Testis (tissue), 2 donors: ENCODE results near the gene PPP1R13B.

ENCODE experiments used
- POLR2A ChIP-seq: fragments of 450-650 bp; IDR thresholded peaks from one replicate; pipeline ENCODE4 v1.6.1; 2017; ENCODE audit warnings: antibody characterized with exemption, mild to moderate bottlenecking, moderate library complexity
- TF ChIP-seq, protein P1 (sequence below), 3 experiments: fragments of 450-650 bp in 2 of 3; fragments of 200-600 bp in 1 of 3; sonication (generic) in 1 of 3; IDR thresholded peaks; one replicate each; pipeline ENCODE4 v1.5.1; 2016 to 2019; ENCODE audit warnings: antibody characterized with exemption in 3 of 3, mild to moderate bottlenecking in 2 of 3, moderate library complexity in 1 of 3

DNA sequence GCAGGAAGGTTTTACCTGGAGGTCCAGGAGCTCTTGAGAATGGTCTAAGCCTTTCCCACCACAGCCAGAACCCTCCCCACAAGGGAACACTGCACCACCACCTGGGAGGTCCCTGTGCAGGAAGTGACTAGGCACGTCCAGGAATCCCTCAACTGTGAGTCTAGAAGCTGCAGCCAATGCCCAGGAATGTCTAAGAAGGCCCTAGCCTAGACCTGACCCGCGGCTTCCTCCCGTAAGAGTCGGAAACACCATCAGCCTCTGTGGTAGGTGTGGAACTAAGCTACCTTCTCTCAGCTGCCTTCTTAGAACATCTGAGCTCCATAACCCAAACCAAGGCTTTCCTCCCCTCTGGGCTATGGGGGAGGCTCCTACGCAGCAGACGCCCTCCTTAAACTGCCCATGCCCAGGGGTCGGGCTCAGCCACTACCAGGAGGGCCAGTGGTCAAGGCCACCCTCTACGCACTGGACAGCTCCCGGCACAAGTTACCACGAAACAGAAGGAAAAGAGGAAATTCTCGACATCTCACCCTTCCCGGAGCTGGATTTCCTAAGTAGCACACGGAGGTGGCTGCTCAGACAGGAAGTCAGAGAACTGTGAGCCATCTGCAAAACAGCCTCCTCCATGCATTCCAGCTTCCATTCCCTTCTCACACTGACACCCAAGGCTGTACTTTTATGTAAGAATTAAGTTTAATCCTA lies 106.2 kb downstream of the PPP1R13B start:
- TF ChIP-seq, protein P1, sequence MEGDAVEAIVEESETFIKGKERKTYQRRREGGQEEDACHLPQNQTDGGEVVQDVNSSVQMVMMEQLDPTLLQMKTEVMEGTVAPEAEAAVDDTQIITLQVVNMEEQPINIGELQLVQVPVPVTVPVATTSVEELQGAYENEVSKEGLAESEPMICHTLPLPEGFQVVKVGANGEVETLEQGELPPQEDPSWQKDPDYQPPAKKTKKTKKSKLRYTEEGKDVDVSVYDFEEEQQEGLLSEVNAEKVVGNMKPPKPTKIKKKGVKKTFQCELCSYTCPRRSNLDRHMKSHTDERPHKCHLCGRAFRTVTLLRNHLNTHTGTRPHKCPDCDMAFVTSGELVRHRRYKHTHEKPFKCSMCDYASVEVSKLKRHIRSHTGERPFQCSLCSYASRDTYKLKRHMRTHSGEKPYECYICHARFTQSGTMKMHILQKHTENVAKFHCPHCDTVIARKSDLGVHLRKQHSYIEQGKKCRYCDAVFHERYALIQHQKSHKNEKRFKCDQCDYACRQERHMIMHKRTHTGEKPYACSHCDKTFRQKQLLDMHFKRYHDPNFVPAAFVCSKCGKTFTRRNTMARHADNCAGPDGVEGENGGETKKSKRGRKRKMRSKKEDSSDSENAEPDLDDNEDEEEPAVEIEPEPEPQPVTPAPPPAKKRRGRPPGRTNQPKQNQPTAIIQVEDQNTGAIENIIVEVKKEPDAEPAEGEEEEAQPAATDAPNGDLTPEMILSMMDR (IDR thresholded peaks at IDR 0.05): no peak
- TF ChIP-seq POLR2A: no peak
